ENCODE measurements around the gene EVPL. TPM values are rescaled to one million over a fixed set of nuclear protein-coding genes. Genes with fewer than 3 reads are reported as not detected.

The EVPL gene
- total and polyA plus RNA-seq, 9 donors = 0.15 to 7.2 (median 1.0) TPM

DNA sequence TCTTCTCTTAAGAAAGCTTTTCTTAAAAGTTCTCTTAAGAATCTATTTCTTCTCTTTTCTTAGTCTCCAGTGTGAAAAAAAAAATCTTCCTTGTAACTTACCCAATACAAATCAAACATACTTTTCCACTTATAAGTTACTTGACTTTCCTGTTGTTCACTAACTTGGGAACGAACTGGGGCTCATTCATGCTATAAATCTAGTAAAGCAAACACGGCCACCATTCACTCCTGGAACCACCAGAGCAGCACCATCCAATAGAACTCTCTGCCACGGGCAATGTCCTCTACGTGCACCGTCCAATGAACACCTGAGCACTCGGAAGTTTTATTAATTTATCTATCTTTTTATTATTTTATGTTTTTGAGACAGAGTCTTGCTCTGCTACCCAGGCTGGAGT, 24.5 kb upstream of the EVPL start:
- no peaks in the 10 kb centered on the region for H3K36me3 ChIP-seq
- no peaks in the 10 kb centered on the region for H3K4me1 ChIP-seq (ENCODE audit: insufficient read depth)
- intact Hi-C loops (cut with DNase I) = no loop called here
- TF ChIP-seq, protein P1, sequence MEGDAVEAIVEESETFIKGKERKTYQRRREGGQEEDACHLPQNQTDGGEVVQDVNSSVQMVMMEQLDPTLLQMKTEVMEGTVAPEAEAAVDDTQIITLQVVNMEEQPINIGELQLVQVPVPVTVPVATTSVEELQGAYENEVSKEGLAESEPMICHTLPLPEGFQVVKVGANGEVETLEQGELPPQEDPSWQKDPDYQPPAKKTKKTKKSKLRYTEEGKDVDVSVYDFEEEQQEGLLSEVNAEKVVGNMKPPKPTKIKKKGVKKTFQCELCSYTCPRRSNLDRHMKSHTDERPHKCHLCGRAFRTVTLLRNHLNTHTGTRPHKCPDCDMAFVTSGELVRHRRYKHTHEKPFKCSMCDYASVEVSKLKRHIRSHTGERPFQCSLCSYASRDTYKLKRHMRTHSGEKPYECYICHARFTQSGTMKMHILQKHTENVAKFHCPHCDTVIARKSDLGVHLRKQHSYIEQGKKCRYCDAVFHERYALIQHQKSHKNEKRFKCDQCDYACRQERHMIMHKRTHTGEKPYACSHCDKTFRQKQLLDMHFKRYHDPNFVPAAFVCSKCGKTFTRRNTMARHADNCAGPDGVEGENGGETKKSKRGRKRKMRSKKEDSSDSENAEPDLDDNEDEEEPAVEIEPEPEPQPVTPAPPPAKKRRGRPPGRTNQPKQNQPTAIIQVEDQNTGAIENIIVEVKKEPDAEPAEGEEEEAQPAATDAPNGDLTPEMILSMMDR (IDR thresholded peaks at IDR 0.05) = no peak
- TF ChIP-seq POLR2A (IDR thresholded peaks at IDR 0.05) (no peak), EP300 (IDR thresholded peaks at IDR 0.05) (no peak)
- H3K4me3 ChIP-seq = no peak overlapping the region
- H3K27ac ChIP-seq = no peak overlapping the region
- no peaks in the 10 kb centered on the region for H3K27me3 ChIP-seq
- WGBS, 3 donors = 82 to 86% (median 82%) methylated on average over 6 of the region's 6 CpGs
- DNase-seq = no peak
- no peaks in the 10 kb centered on the region for H3K9me3 ChIP-seq

- no peak overlapping the region for H3K4me3 ChIP-seq
- intact Hi-C loops (cut with DNase I) = no loop called here
- DNase-seq = no peak
- no peaks in the 10 kb centered on the region for H3K36me3 ChIP-seq
- H3K4me1 ChIP-seq (ENCODE audit: insufficient read depth) = no peaks in the 10 kb centered on the region
- WGBS, 3 donors = 88 to 92% (median 90%) methylated on average over 11 of the region's 11 CpGs
- H3K27me3 ChIP-seq = no peaks in the 10 kb centered on the region
- H3K27ac ChIP-seq = no peak overlapping the region
- no peaks in the 10 kb centered on the region for H3K9me3 ChIP-seq
- TF ChIP-seq, protein P1 (IDR thresholded peaks at IDR 0.05) = no peak
- TF ChIP-seq POLR2A (IDR thresholded peaks at IDR 0.05) (no peak), EP300 (IDR thresholded peaks at IDR 0.05) (no peak)
These were observed 23.7 kb upstream of the EVPL start for GRCh38 chr17:76050538-76051467.

DNA sequence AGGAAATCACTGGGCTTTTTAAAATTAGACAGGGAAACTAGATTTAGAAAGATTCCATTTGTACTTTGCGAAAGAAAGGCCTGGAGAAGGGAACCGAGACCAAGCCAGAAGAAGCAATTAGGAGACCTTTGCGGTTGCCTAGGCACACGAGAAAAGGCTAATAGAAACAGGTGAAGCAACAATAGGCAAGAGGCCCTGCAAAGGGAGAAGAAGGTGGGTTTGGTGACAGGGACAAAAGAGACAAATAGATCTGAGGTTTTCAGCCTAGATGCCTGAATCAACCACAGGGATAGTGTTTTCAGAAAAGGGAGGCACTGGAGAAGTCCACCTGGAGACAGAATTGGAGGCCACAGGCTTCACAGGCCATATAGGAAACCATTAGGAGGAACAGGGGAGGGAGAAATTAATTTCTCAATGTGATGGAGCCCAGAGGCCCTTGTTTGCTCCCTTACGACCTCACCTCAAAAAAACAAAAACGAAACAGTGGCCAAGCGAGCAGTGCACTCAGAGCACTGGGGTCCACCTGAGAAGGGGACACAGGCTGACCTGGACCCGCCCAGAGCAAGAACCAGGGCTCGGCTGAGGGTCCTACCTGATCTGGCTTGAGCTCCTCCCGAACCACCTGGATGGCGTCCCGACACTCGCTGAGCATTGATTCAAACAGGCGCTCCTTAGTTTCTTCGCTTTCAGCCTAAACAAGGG, 22.9 kb upstream of the EVPL start:
- intact Hi-C loops (cut with DNase I) = no loop called here
- no peak for DNase-seq
- Histone ChIP-seq H3K27me3 (no peaks in the 10 kb centered on the region), H3K4me1 (ENCODE audit: insufficient read depth) (no peaks in the 10 kb centered on the region), H3K36me3 (no peaks in the 10 kb centered on the region), H3K4me3 (no peak overlapping the region), H3K9me3 (no peaks in the 10 kb centered on the region), H3K27ac (no peak overlapping the region)
- WGBS, 3 donors = 90 to 94% (median 92%) methylated on average over 15 of the region's 15 CpGs
- TF ChIP-seq, protein P1 (IDR thresholded peaks at IDR 0.05) = no peak
- TF ChIP-seq POLR2A (IDR thresholded peaks at IDR 0.05) = no peak
- no peak for TF ChIP-seq EP300 (IDR thresholded peaks at IDR 0.05)

DNA sequence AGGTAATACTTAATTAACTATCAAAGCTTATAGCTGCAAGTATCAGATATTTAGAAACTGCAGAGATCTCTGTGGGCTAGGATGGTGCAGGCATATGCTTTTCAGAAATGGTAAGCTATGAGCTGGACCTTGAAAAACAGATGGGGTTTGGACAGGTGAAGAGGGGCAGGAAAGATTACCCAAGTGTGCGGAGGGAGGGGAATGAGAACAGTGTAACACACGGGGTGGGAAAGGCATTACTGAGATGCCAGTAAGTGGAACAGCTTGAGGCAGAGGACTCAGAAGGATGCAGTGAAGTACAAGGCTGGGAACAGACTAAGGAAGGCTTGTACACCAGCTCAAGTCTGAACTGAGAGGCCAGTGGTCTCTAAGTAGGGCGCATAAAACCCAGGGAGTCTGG, 22.1 kb upstream of the EVPL start:
- TF ChIP-seq, protein P1 (IDR thresholded peaks at IDR 0.05) = no peak
- TF ChIP-seq POLR2A (IDR thresholded peaks at IDR 0.05) (no peak), EP300 (IDR thresholded peaks at IDR 0.05) (no peak)
- Histone ChIP-seq H3K4me1 (ENCODE audit: insufficient read depth) (no peaks in the 10 kb centered on the region), H3K27ac (no peak overlapping the region), H3K36me3 (no peaks in the 10 kb centered on the region), H3K4me3 (no peak overlapping the region), H3K27me3 (no peaks in the 10 kb centered on the region), H3K9me3 (no peaks in the 10 kb centered on the region)
- WGBS, 3 donors = 83 to 92% (median 84%) methylated on average over 3 of the region's 3 CpGs
- DNase-seq = no peak
- intact Hi-C loops (cut with DNase I) = no loop called here
